Measurements from ENCODE around the gene KCTD7.
"Not testable (repeated sequence)": the region's sequence is repeated elsewhere in the genome, so short reads cannot be mapped to it uniquely, and the experiment has no call there.

- TF ChIP-seq, protein P1, sequence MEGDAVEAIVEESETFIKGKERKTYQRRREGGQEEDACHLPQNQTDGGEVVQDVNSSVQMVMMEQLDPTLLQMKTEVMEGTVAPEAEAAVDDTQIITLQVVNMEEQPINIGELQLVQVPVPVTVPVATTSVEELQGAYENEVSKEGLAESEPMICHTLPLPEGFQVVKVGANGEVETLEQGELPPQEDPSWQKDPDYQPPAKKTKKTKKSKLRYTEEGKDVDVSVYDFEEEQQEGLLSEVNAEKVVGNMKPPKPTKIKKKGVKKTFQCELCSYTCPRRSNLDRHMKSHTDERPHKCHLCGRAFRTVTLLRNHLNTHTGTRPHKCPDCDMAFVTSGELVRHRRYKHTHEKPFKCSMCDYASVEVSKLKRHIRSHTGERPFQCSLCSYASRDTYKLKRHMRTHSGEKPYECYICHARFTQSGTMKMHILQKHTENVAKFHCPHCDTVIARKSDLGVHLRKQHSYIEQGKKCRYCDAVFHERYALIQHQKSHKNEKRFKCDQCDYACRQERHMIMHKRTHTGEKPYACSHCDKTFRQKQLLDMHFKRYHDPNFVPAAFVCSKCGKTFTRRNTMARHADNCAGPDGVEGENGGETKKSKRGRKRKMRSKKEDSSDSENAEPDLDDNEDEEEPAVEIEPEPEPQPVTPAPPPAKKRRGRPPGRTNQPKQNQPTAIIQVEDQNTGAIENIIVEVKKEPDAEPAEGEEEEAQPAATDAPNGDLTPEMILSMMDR (IDR thresholded peaks at IDR 0.05), result not testable (repeated sequence)
- TF ChIP-seq POLR2A, POLR2AphosphoS5 (IDR thresholded peaks at IDR 0.05): not testable (repeated sequence)
Measured at GRCh38 chr7:66651026-66651425, 22.3 kb downstream of the KCTD7 start.

Data from transverse colon (tissue), 4 donors.